Measurements from ENCODE around the gene GLIPR2.

GLIPR2 gene

GRCh38 chr9:36138496-36138895 lies 2.0 kb downstream of the GLIPR2 start:
- TF ChIP-seq CTCF (IDR thresholded peaks at IDR 0.05; ENCODE audit: borderline replicate concordance, insufficient read depth, low read depth, low read length): no peak

GRCh38 chr9:36138901-36139300 lies 2.4 kb downstream of the GLIPR2 start:
- H3K4me3 ChIP-seq (ENCODE audit: low read depth, low read length): no peak overlapping the region
- no peak for TF ChIP-seq CTCF (IDR thresholded peaks at IDR 0.05; ENCODE audit: borderline replicate concordance, insufficient read depth, low read depth, low read length)

More at GRCh38 chr9:36138496-36138895, 2.0 kb downstream of the GLIPR2 start:
- H3K4me3 ChIP-seq (ENCODE audit: low read depth, low read length): no peak overlapping the region

GRCh38 chr9:36140086-36141084 lies 3.9 kb downstream of the GLIPR2 start:
- H3K4me3 ChIP-seq (ENCODE audit: low read depth, low read length): no peak overlapping the region
- TF ChIP-seq CTCF (IDR thresholded peaks at IDR 0.05; ENCODE audit: borderline replicate concordance, insufficient read depth, low read depth, low read length): no peak

DNA sequence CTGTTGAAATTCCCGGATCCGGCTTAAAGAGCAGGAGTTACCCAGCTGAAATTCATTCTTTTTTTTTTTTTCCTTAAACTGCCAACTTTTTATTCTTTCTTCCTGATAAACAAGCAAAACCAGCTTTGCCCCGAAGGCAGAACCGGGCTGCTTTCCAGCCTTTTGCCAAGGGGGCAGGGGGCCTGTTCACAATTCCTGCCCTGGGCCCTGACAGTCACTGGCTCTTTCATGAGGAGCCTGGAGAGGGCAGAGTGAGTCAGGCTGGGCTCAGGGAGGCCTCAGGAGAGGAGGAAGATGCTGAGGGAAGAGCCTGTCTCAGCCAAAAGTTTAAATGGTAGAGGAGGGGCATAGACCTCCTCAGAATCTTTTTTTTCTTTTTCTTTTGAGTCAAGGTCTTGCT lies 4.8 kb downstream of the GLIPR2 start:
- no peak overlapping the region for H3K4me3 ChIP-seq (ENCODE audit: low read depth, low read length)
- no peak for TF ChIP-seq CTCF (IDR thresholded peaks at IDR 0.05; ENCODE audit: borderline replicate concordance, insufficient read depth, low read depth, low read length)

DNA sequence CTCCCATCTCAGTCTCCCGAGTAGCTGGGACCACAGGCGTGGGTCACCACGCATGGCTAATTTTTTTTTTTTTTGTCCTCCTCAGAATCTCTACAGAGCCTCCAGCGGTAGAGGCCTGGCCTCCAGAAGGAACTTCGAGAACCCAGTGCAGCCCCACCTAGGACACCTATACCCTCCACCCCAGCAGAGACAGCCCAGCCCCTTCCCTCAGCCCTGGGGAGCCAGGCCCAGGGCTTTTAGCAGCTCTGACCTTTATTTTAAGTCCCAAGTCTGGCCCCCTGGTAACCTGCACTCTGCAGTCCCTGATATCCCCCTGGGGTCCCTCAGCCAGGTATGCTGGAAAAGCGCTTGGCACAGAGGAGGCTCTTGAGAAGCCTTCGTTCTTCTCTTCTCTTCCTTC lies 5.2 kb downstream of the GLIPR2 start:
- no peak overlapping the region for H3K4me3 ChIP-seq (ENCODE audit: low read depth, low read length)
- no peak for TF ChIP-seq CTCF (IDR thresholded peaks at IDR 0.05; ENCODE audit: borderline replicate concordance, insufficient read depth, low read depth, low read length)

DNA sequence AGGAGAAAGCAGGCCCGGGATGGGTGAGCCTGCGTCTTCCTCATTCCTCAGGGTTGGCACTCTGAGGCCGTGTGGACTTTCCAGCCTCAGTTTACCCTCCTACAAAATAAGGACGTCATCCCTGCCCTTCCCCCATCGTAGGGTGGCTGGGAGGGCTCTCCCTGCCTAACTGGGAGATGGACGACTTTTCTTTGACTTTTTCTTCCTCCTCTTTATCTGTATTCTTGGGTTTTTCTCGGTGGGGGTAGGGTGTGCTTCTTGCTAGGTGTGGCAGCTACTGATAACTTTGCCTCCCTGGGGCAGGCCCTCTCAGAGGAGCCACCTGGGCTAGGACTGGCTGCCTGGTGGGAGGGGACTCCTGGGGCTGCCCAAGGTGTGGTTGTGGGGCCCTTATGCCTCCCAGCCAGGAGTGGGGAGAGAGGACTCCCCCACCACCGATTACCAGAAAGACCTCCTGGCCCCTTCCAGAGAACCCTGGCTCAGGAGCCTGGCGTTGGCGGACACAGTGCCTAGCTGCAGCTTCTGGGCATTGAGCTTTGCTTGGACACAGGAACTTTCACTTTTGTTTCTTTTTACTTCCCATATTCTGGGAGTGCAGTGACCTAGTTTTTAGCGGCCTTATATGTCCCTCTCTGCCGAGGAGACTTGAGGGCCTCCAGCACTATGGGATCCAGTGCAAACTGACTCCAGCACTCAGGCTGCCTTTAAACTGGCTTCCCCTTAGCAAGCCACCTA lies 6.1 kb downstream of the GLIPR2 start:
- TF ChIP-seq CTCF (IDR thresholded peaks at IDR 0.05; ENCODE audit: borderline replicate concordance, insufficient read depth, low read depth, low read length): no peak
- no peak overlapping the region for H3K4me3 ChIP-seq (ENCODE audit: low read depth, low read length)
